GM18520 (cell line): ENCODE results near the gene TRAIP.
"Not testable (repeated sequence)": the region's sequence is repeated elsewhere in the genome, so short reads cannot be mapped to it uniquely, and the experiment has no call there.

Experiments used
- ATAC-seq: cut with Tn5 transposase; IDR thresholded peaks from one replicate; pipeline ENCODE4 v1.9.1; 2021; ENCODE audit not compliant: unreplicated experiment

The TRAIP gene

DNA sequence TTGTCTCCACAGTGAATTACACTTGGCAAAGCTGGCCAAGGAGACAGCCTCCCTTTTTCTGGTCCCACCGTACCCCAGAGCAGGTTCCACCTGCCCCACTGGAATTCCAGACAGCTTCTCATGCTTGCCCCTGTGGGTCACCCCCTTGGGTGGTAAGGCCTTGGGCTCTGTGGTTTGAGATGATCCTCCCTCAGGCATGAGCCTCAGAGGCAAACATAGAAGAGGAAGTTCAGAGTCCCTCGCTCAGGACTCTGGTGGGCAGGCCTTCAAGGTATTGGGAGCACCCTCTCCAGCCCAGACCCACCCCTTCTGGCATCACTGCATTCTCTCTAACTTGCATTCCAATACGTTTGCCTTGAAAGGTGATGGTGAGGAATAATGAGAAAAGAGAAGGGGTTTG is 25.0 kb downstream of the TRAIP start:
- ATAC-seq, result no peak

DNA sequence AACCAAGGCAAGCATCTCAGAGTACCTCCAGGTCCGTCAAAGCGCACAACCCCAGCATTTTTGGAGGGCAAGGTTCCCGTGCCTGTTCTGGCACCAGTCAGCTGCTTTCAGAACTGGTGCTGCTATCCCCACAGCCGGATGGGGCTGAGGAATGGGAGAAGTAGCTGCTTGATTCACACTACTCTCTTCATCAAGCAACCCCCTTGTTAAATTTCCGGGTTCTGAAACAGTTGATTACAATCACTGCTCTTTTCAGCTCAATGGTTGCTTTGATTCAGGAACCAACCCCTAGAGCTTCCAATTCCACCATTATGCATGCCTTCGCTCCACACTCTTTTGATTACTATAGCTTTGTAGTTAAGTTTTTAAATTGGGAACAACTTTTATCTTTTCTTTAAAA is 30.3 kb downstream of the TRAIP start:
- ATAC-seq, result no peak

DNA sequence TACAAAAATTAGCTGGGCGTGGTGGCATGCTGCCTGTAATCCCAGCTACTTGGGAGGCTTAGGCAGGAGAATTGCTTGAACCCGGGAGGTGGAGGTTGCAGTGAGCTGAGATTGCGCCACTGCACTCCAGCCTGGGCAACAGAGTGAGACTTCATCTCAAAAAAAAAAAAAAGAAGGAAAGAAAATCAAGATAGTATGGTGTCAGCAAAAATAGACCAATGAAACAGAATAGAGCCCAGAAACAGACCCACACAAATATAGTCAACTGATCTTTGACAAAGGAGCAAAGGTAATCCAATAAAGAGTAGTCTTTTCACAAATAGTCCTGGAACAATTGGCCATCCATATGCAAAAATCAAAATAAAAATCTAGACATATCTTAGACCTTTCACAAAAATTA is 33.2 kb downstream of the TRAIP start:
- ATAC-seq, result not testable (repeated sequence)

DNA sequence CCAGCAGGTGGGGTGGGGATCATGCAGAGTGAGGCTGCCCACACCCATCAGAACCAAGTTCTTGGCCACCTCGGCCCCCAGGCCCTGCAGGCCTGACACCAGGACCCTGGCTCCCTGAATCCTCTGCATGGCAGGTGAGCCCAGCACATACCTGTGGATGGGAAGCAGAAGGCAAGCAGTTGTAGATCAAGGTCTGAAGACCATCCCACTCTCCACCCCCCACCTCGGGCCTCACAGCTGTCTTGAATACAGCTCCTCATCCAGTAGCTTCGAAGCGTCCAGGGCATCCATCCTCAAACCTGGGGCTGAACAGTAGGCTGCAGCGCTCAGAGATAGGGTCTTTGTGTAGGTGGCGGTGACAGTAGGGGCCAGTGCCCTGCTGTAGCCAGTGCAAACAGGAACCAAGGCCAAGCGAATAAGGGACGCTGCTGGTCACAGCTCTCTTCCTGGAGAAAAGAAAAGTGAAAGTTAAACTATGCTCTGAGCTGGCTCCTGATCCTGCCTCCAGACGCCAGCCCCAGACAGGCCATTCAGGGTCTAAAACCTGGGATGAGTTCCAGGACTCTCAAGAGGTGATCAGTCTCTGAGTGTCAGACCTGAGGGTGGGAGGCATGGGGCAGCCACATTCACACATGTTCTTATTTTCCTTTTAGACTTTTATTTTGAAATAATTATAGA is 42.7 kb downstream of the TRAIP start, which contains the start of gene UBA7:
Gene UBA7 (minus strand): TSS at position 457 of the 678 bp plus-strand sequence. CDS start 166 bp downstream, at position 291.
- ATAC-seq, result no peak

DNA sequence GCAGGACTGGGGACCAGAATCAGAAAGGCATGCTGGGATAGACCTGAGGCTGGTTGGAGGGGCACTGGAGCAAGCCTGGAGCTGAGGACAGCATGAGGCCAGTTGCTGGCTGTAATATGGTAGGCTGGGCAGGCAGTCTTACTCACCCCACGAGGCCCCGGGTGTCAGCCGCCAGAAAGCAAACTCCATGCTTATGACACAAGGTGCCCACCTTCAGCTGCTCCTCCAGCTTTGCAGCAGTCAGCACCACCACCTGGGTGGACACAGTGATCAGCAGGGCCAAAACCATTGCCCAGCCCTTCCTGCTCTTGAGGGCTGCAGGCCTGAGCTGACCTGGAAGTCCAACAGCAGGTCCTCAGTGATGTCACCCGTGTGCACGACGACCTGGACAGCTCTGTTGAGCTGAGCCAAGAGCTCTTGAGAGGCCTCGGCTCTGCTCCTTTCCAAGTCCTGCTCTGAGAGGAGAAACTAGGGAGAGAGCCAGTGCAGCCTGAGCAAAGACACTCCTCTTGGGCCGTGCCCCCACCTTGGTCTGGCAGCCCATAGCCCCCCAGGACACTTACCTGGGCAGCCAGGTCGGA is 43.4 kb downstream of the TRAIP start:
- no peak for ATAC-seq

DNA sequence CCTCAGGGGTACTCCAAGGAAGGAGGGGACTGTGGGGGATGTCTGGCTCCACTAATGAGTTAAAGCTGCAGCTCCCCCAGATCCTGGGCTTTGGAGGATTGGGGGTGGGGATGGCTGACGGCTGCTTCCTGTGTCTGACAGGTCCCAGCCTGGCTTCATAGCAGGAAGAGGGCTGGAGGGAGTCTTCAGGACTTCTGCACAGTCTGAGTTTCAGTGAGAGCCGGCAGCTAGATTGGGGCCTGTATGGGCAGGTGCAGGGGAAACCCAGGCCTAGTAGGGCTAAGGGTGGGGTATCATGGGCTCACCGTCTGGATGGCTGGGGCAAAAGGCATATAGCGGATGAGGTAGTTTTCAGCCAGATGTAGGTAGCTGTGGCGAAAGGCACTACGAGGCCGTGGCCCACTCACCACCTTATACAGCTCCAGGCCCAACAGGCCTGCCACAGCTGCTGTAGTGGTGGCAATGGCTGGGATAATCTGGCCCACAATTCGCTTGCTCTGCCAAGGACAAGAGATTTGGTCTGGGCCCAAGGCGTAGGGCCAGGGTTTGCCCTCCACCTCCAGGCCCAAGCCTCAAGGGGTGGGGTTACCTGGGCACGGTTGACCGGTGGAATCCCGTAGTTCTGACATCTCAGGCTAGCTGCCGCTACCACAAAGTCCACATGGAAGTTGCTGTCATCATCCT is 48.8 kb downstream of the TRAIP start:
- no peak for ATAC-seq

DNA sequence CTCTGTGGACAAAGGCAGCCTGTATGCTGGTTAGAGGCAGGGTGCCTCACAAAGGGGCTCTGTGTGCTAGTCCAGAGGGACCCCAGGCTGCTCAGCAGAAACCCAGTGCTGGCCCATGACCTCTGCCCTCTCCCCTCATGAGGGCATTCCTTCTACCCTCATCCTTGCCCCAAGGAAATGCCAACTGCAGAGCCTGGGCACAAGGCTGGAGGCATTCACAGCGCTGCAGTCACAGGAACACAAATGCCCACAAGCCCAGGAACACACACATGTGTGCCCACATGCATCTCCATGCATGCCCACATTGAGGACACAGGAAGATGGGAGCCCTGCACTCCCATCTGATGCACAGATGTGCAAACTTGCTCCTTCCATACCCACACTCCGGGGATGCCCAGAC is 49.5 kb downstream of the TRAIP start:
- no peak for ATAC-seq

DNA sequence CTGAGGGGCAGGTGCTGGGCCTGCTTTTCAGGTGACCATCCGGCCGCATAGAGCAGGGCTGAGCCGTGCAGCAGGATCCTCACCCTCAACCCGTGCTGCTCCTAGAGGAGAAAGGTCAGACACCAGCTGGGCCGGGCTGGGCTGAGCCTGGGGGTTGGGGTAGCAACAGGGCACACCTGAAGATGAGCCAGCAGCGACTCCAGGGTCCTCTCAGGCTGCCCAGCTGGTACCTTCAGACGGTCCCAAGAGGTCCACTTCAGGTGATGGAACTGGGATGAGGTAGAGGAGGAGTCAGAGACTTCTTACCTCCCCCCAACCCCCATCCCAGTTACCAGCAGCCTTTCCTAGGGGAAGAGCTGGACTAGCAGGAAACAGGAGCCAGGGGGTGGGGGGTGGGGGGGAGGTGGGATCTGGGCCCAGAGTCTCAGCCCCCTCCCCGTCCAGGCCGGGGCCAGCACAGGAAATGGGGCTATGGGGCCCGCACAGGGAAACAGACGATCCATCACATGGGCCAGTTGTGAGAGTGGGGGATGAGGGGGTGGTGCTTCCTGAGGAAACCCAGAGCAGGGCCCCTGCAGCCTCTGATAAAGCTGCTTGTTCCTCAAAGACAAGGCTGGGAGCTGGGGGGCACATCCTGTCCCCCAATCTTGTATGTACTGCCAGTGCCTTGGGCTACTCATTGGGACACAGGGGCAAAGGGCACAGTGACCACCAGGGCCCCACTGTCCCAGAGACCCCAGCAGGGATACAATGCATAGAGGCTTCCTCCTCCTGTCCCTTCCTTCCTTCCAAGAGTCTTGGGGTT is 50.3 kb downstream of the TRAIP start:
- ATAC-seq, result no peak

DNA sequence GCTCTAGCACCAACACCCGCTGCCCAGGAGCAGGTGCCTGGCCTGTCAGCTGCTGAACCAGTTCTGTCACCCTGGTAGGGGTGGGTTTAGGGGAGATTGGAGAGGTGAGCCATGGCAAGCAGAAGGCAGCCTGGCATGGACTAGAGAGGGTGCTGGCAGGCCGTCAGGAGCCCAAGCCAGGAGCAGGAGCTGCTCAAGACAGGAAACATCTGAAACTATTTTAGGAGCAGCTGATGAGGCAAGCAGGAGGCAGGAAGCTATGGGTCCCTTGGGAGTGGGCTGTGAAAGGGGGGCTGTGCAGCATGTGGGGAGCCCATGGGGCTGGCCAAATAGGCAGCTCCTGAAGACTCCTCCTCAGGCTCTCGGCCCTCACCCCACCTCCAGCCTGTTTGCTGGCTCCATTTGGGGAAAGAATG is 51.0 kb downstream of the TRAIP start:
- ATAC-seq, result no peak

DNA sequence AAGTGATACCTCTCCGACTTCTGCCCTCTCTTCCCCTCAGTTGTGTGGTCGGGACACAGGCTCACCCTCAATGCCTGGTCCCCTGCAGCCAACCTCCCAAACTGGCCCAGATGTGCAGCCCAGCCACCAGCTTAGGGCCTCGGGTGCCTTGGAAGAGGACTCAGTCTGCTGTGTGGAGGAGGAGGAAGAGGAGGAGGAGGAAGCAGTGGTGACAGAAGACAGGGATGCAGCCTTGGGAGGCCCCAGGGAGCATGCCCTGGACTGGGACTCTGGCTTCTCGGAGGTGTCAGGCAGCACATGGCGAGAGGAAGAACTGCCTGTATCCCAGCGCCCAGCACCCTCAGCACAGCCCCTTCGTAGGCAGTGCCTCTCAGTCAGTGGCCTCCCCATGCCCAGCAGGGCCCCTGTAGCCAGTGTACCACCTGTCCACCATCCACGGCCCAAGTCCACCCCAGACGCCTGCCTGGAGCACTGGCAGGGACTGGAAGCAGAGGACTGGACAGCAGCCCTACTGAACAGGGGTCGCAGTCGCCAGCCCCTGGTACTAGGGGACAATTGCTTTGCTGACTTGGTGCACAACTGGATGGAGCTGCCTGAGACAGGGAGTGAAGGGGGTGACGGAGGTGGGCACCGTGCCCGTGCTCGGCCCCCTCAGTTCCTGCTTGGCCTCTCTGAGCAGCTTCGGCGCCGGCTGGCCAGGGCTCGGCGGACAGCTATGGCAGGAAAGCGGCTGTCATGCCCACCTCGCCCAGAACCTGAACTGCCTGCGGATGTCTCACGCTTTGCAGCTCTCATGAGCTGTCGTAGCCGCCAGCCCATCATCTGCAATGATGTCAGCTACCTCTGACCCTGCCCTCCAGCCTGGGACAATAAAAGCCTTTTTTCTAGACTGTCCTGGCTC is 52.0 kb downstream of the TRAIP start:
- ATAC-seq, result no peak

DNA sequence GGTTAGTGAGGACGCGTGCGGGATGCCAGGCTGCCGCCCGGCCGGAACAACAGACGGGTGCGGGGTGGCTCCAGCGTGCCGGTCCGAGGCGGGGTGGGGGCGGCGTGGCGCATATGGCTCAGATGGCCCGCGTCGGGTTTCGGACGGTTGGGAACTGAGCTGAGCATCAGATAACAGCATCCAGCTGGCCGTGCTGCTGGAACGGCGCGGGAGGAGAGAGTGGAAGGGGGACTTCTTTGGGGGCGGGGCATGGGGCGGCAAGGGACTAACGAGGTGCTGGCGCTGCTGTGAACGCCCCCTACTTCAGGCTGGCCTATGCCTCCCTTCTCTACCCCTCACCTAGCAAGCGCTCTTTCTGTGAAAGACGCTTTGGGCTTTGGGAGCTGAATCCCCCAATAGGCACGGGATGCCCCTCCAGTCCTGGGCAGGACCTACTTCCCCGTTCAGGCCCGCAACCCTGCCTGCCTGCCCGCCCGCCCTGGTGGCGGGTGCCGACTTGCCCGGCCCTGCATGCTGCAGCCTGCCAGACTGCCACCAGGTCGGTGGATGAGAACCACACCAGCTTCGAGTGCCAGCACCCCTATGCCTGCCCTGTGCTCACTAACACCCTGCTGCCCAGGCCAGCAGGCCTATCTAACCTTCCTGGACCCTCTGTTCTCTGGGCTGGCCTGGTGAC is 52.8 kb downstream of the TRAIP start:
- no peak for ATAC-seq

DNA sequence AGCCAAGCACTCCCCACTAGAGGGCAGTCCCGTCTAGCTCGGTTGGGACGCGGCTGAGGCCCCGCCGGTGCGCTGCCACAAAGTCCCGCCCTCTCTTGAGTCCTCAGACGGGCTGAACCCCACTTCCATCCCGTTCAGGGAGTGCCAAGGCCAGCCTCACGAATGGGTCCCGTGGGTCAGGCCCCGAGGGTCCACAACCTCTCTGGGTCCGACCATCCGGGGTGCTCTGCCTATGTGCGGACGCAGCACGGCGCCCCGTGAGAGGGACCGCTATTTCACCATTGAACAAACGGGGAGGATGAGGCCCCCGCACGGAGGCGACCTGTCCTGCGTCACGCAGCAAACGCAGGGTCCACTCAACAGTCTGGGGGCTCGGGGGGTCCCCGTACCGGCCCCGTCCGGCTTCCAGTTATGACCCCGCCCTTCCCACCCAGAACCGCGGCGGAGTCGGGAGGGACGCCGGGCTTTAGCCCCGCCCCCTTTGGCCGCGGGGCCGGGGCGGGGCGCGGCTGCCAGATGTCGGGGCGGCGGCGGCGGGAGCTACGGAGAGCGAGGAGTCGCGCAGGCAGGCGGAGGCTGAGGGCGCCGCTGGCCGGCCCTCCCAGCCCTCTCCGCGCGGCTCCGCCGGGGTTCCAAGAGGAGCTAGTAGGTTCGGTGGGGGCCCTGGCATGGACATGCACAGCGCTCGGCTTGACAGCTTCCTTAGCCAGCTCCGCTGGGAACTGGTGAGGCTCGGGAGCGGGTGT is 53.5 kb downstream of the TRAIP start, which contains the start of gene INKA1:
Gene INKA1 (plus strand): TSS at position 543 of the 746 bp plus-strand sequence. CDS start 132 bp downstream, at position 675.
- ATAC-seq, result peak; percentile 61

DNA sequence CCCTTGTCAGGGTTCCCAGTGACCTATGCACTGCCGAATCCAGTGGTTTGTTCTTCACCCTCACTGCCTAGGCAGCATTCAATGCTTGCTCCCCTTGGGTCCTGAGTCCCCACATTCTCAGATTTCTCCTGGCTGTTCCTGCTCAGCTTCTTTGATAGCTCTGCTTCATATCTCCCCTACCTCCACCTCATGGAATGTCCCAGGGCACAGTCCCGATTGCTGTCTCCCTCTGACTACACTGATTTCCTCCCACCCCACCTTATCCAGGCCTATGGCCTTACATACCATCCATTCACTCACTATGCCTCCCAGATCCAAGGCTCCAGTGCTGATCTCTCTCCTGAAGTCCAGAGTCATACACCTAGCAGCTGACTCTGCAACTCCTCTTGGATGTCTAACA is 55.2 kb downstream of the TRAIP start:
- ATAC-seq, result no peak

DNA sequence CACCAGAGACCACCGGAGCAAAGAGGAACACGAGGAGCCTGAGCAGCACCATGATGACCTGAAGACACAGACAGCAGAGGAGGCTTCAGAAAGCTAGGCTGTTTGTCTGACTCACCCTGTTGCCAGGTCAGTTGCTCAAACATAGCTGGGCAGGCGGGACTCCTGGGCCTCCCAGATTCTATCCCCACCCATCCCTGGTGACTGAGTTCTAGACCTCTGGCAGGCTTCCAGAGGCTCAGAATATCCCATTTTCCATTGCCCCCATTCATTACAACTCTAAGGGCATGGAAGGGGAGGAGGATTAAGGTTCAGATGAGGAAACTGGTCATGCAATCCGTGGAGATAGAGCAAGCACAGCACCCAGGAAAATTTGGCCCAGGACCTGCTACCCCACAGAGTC is 56.6 kb downstream of the TRAIP start, which contains the start of gene CDHR4:
Gene CDHR4 (minus strand): TSS at position 113 of the 400 bp plus-strand sequence. CDS start 61 bp downstream, at position 52.
- no peak for ATAC-seq

DNA sequence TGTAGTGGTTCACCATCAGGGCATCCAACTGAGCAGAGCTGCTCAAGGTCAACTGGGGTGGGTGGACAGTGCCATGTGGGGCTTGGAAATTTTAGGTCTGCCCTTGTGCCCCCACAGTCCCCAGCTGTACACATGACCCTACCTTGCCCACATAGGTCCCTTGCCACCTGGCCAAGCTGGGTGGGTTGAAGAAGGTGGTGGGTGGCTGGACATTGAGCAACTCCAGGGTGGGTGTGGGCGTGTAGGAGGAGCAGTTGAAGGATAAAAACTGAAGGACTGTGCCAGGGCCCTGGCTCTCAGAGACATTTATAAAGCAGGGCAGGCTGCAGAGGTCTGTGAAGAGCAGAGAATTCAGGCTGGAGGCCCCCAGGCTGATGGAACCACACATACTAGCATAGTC is 57.3 kb downstream of the TRAIP start:
- no peak for ATAC-seq

DNA sequence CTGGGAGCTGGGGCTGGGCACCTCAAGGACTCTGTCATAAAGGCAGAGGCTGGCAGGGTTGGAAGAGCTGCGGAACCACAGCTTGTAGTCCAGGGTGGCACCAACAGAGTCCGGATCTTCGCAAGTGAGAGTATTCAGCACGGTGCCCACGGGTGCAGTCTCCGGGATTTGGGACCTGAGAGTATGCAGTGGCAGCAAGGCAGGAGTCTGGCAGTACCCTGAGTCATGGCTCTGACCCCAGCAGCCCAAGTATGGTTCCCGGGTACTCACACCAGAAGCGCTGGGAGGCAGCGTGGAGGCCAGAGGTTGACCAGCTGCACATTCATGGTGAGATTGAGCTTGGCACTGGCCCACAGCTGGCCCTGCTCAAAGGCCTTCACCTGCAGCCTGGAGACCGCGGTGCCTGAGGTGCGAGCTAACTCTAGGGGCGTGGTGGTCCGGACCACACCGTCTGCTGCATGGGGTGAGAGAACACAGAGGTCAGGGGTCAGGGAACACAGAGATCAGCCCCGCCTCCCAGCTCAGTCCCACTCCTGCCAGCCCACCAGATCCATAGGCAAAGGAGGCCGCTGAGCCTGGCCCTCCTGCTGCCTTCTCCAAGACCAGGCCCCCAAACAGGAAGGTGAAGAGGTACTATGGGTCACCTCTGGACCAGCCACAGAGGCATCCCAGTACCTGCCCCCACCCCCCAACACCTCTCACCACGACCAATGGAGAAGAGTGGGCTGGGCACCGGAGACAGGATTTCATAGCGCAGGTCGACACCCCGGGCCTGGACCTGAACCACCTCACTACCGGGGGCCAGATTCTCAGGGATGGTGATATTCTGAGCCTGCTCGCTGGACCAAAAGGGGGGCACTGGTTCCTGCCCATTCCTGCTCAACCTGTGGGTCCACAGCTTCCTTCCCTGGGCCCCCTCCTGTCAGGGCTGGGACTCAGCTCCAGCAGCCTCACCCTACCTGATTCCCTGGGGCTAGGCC is 61.1 kb downstream of the TRAIP start:
- ATAC-seq, result no peak

DNA sequence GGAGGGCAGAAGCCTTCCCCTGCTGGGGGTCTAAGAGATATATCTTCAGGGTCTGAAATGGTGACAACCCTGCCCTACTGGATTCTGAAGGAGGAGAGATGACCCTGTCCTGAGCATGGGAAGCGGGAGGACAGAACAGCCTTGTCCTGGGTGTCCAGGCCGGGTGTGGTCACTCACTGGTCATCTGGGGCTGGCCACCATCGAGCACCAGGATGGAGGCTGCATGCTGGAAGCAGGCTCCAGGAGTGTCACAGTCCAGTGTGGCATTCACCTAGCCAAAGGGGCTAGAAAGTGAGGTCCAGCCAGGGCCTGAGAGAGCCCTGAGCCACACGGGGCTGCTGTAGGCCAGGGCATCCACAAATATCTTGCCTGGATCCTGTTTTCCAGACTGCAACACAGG is 61.9 kb downstream of the TRAIP start:
- no peak for ATAC-seq
